ENCODE results near the gene ATP8B3.

ATP8B3 gene

DNA sequence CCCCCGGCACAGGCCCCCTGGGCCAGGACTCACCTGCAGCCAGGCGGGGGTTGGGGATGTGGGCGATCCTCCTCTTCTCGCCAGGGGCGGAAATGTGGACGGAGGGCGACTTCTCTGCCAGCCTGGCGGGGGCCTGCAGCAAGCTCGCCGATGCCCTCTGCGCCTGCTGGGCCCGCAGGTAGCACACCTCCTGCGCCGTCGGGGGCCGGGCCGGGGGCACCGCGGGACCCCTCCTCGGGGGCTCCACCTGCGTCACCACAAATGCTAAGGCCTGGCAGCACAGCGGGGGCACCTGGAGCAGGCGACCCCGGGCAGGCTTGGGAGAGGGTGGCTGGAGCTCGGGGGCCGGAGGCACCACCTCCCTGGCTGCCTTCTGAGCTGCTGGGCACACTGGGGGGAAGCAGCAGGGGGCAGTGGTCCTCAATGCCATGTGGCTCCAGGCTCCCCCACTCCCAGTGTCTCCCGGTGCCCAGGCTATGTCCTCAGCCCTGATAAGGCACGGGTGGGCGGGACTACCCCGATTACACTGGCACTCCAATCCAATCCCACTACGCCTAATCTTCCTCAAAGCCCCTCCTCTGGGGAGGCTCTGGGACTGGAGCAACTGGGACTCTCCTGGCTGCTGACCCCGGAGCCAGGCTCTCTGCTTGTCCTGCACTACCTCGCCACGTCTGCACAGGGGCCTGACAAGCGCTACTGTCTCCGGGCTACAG lies 11.6 kb upstream of the ATP8B3 start:
- no peaks in the 10 kb centered on the region for H3K27me3 ChIP-seq (ENCODE audit: low read depth)
- no peak for DNase-seq (ENCODE audit: low spot score in 2 of 2)
- in situ Hi-C loops (cut with MboI; ENCODE audit: low sequenced_read_pairs): no loop called here
- no peak overlapping the region for H3K4me3 ChIP-seq
- no peaks in the 10 kb centered on the region for H3K4me1 ChIP-seq
- H3K36me3 ChIP-seq (replicated peaks): peaks cover 35% of the 10 kb centered on the region
- no peaks in the 10 kb centered on the region for H3K9me3 ChIP-seq

DNA sequence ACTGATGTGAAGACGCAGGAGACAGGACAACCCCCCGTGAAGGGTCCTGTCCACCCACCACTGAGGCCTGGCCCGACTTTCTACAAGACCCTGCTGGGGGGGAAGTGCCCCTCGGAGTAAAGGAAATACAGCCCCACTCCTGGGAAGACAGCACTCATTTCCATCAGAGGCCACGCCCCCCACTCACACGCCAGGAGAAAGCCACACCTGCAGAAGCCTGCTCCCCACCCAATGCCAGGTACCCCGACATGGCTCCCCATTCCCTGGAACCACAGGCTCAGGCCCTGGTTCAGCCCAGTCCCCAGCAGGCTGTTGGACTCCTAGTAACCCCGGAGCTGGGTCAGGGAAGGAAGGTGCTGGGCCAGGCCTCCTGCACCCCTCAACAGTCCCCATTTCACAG lies 10.9 kb upstream of the ATP8B3 start:
- Histone ChIP-seq H3K27me3 (ENCODE audit: low read depth) (no peaks in the 10 kb centered on the region), H3K36me3 (replicated peaks) (peaks cover 42% of the 10 kb centered on the region), H3K9me3 (no peaks in the 10 kb centered on the region), H3K4me1 (no peaks in the 10 kb centered on the region), H3K4me3 (no peak overlapping the region)
- no peak for DNase-seq (ENCODE audit: low spot score in 2 of 2)
- in situ Hi-C loops (cut with MboI; ENCODE audit: low sequenced_read_pairs): no loop called here

DNA sequence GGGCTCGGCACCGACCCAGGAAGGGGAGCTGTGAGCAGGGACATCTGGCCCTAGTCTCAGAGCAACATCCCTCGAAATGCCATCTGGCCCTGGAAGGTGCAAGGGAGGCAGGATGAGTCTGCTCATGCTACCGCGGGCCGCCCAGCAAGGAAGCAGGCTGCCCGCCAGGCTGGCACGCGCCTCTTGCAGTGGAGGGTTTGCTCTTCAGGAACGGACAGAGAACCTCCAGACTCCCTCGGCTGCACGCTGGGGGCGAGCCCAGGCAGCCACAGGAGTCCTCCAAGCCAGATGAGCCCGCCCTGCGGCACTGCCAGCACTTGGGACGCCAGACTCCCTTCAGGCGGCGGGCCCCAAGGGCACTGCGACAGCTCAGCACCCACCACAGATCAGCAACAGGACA lies 10.1 kb upstream of the ATP8B3 start:
- DNase-seq (ENCODE audit: low spot score in 2 of 2): no peak
- H3K4me3 ChIP-seq: no peak overlapping the region
- H3K36me3 ChIP-seq (replicated peaks): peaks cover 50% of the 10 kb centered on the region
- no peaks in the 10 kb centered on the region for H3K9me3 ChIP-seq
- no peaks in the 10 kb centered on the region for H3K4me1 ChIP-seq
- no peaks in the 10 kb centered on the region for H3K27me3 ChIP-seq (ENCODE audit: low read depth)
- in situ Hi-C loops (cut with MboI; ENCODE audit: low sequenced_read_pairs): no loop called here

GRCh38 chr19:1819341-1820255 lies 7.5 kb upstream of the ATP8B3 start:
- no peaks in the 10 kb centered on the region for H3K27me3 ChIP-seq (ENCODE audit: low read depth)
- no peaks in the 10 kb centered on the region for H3K4me1 ChIP-seq
- H3K9me3 ChIP-seq: no peaks in the 10 kb centered on the region
- peaks cover 58% of the 10 kb centered on the region for H3K36me3 ChIP-seq (replicated peaks)
- in situ Hi-C loops (cut with MboI; ENCODE audit: low sequenced_read_pairs): no loop called here
- no peak overlapping the region for H3K4me3 ChIP-seq
- no peak for DNase-seq (ENCODE audit: low spot score in 2 of 2)

- Histone ChIP-seq H3K27me3 (ENCODE audit: low read depth) (no peaks in the 10 kb centered on the region), H3K36me3 (replicated peaks) (peaks cover 50% of the 10 kb centered on the region), H3K4me3 (no peak overlapping the region), H3K4me1 (no peaks in the 10 kb centered on the region), H3K9me3 (no peaks in the 10 kb centered on the region)
- in situ Hi-C loops (cut with MboI; ENCODE audit: low sequenced_read_pairs): no loop called here
- no peak for DNase-seq (ENCODE audit: low spot score in 2 of 2)
Observed at GRCh38 chr19:1818549-1819195, 6.6 kb upstream of the ATP8B3 start.

- H3K9me3 ChIP-seq: no peaks in the 10 kb centered on the region
- H3K27me3 ChIP-seq (ENCODE audit: low read depth): no peaks in the 10 kb centered on the region
- H3K36me3 ChIP-seq (replicated peaks): peaks cover 49% of the 10 kb centered on the region
- peaks cover 6% of the 10 kb centered on the region for H3K4me1 ChIP-seq
- no peak for DNase-seq (ENCODE audit: low spot score in 2 of 2)
- in situ Hi-C loops (cut with MboI; ENCODE audit: low sequenced_read_pairs): no loop called here
- H3K4me3 ChIP-seq: no peak overlapping the region
Observed at GRCh38 chr19:1817553-1818179, 5.6 kb upstream of the ATP8B3 start.

GRCh38 chr19:1816530-1817298 lies 4.6 kb upstream of the ATP8B3 start:
- in situ Hi-C loops (cut with MboI; ENCODE audit: low sequenced_read_pairs): no loop called here
- Histone ChIP-seq H3K36me3 (replicated peaks) (peaks cover 46% of the 10 kb centered on the region), H3K9me3 (no peaks in the 10 kb centered on the region)

DNA sequence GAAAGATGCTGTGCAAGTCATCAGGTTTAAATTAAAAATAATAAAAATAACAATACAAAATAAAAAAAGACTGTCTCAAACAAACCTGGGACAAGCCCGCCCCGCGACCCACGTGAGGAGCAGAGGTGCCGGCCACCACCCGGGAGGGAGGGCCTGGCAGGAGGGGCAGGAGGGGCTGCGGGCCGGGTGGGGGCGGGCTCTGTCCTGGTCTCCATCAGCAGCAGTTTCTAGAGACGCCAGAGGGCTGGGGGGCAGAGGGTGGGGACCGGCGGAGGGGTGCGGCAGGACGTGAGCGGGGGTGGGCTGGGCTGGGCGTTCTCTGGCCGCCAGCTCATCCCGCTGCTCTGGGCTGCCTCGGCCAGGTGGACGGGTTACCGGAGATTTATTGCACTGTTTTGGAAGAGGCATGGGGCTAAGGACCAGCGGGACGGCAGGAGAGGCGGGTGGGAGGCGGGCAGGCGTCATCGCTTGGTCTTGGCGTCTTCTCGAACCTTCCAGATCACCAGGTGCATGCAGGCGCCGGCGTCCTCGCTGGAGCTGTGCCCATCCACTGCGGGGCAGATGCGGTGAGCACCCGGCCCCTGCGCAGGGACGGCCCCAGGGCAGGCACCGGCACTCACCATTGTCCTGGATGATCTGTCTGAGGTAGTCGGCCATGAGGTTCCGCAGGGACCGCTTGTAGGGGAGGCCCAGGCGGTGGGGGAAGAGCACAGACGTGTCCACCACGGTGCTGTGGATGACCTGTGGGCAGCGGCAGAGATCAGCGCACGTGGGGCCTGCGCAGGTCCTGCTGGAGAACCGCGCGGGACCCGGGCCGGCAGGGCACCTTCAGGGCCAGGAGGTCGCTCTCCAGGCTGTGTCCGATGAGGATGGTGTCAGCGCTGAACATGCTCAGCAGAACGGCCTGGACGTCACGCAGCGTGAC lies 3.8 kb upstream of the ATP8B3 start:
- Histone ChIP-seq H3K9me3 (no peaks in the 10 kb centered on the region), H3K4me3 (no peak overlapping the region), H3K27me3 (ENCODE audit: low read depth) (no peaks in the 10 kb centered on the region), H3K4me1 (peaks cover 6% of the 10 kb centered on the region), H3K36me3 (replicated peaks) (peaks cover 45% of the 10 kb centered on the region)
- in situ Hi-C loops (cut with MboI; ENCODE audit: low sequenced_read_pairs): no loop called here
- DNase-seq (ENCODE audit: low spot score in 2 of 2): no peak

More at GRCh38 chr19:1816530-1817298, 4.6 kb upstream of the ATP8B3 start:
- DNase-seq (ENCODE audit: low spot score in 2 of 2): no peak
- H3K4me1 ChIP-seq: peaks cover 6% of the 10 kb centered on the region
- H3K4me3 ChIP-seq: no peak overlapping the region
- no peaks in the 10 kb centered on the region for H3K27me3 ChIP-seq (ENCODE audit: low read depth)

GRCh38 chr19:1814833-1815604 lies 2.9 kb upstream of the ATP8B3 start:
- in situ Hi-C loops (cut with MboI; ENCODE audit: low sequenced_read_pairs): no loop called here
- Histone ChIP-seq H3K27me3 (ENCODE audit: low read depth) (no peaks in the 10 kb centered on the region), H3K9me3 (no peaks in the 10 kb centered on the region), H3K4me3 (no peak overlapping the region), H3K36me3 (replicated peaks) (peaks cover 36% of the 10 kb centered on the region), H3K4me1 (peaks cover 6% of the 10 kb centered on the region)
- DNase-seq (ENCODE audit: low spot score in 2 of 2): no peak

DNA sequence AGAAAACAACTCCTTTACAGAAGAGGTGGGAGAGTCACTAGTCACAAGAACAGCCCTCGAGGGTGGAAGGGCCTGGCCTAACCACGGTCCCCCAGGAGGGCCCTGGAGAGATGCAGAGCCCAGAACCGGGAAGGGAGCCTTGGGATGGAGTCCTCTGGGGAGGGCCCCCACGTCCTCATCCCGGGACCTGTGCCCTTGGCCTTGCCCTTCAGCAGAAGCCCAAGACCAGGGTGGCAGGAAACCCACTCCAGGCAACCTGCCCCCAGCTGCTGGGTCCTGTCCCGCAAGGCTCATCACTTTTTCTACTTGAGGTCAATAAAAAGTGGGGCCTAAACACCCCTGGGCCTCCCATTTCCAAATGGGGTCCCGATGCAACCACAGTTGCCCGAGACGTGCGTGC lies 2.3 kb upstream of the ATP8B3 start:
- H3K4me3 ChIP-seq: no peak overlapping the region
- peaks cover 6% of the 10 kb centered on the region for H3K4me1 ChIP-seq
- in situ Hi-C loops (cut with MboI; ENCODE audit: low sequenced_read_pairs): no loop called here
- H3K9me3 ChIP-seq: no peaks in the 10 kb centered on the region
- no peaks in the 10 kb centered on the region for H3K27me3 ChIP-seq (ENCODE audit: low read depth)
- peaks cover 31% of the 10 kb centered on the region for H3K36me3 ChIP-seq (replicated peaks)
- no peak for DNase-seq (ENCODE audit: low spot score in 2 of 2)

DNA sequence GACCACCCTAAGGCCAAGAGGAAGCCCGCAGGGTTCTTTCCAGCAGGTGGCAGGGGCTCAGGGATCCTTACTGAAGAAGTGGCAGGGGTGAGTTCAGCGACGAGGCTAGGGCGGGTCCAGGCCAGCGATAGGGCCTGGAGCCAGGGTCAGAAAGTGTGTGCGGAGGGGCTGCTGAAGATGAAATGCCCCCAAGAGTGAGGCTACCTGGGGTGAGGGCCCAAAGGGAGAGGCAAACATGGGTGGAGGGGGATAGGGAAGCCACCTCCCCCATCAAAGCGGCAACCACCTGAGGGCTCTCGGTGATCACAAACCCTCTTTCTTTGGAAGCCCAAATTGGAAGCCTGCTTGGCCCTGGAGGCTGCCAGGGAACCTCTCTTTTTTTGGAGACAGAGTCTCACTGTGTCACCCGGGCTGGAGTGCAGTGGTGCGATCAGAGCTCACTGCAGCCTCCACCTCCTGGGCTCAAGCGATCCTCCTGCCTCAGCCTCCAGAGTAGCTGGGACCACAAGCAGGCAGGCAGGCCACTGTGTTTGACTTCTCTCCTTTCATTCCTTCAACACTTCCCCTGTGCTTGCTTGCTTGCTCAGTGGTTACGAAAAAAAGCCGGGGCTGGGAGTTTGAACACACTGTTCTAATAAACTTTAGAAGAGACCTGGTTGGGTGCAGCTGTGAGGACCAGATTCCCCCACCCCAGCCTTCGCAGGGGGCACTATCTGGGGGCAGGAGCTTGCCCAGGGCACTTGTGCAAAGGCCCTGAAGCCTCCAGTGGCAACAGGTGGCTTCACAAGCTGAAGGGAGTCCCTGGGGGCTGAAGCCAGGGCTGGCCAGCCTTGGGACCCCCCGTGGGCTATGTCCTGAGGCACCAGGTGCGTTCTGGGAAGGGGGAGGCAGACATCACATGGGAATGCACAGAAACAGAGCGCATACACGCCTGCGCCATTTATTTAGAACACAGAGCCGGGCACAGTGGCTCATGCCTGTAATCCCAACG lies 1.4 kb upstream of the ATP8B3 start:
- in situ Hi-C loops (cut with MboI; ENCODE audit: low sequenced_read_pairs): no loop called here
- Histone ChIP-seq H3K27me3 (ENCODE audit: low read depth) (no peaks in the 10 kb centered on the region), H3K4me1 (peaks cover 6% of the 10 kb centered on the region), H3K9me3 (no peaks in the 10 kb centered on the region), H3K4me3 (peak overlapping the region; percentile 46), H3K36me3 (replicated peaks) (peaks cover 26% of the 10 kb centered on the region)
- no peak for DNase-seq (ENCODE audit: low spot score in 2 of 2)

Data from HAP-1 (cell line).